Esophagus muscularis mucosa (tissue), 4 donors: ENCODE data around the gene SSRP1. TPM values are rescaled to one million over a fixed set of nuclear protein-coding genes. Genes with fewer than 3 reads are reported as not detected.

Experiments
- DNase-seq: peaks from one replicate; pipeline ENCODE4 v3.0.0-alpha.2; 2017; ENCODE audit errors: extremely low spot score
- H3K27ac ChIP-seq, 4 donors: fragments of 200-600 bp; sonication (generic); replicated peaks in 1 of 4; 1 replicate in 3 of 4; 2 replicates in 1 of 4; pipeline ENCODE4 v1.5.1; 2016 to 2019; ENCODE audit warnings: mild to moderate bottlenecking in 1 of 4
- H3K27me3 ChIP-seq, 4 donors: fragments of 200-600 bp; sonication (generic); one replicate each; pipeline versions ENCODE4 v1.5.1 to v1.6.0; 2016 to 2019
- H3K36me3 ChIP-seq, 4 donors: fragments of 200-600 bp; sonication (generic); one replicate each; pipeline ENCODE4 v1.5.1; 2016 to 2019
- H3K4me1 ChIP-seq, 4 donors: fragments of 200-600 bp; sonication (generic); one replicate each; pipeline ENCODE4 v1.5.1; 2016 to 2019
- H3K4me3 ChIP-seq, 4 donors: fragments of 200-600 bp; sonication (generic); 1 replicate in 2 of 4; 2 replicates in 2 of 4; pipeline ENCODE4 v1.5.1; 2016 to 2019; ENCODE audit warnings: mild to moderate bottlenecking in 4 of 4, moderate library complexity in 1 of 4
- H3K9me3 ChIP-seq, 4 donors: fragments of 200-600 bp; sonication (generic); 1 replicate in 3 of 4; 2 replicates in 1 of 4; pipeline ENCODE4 v1.5.1; 2016 to 2019
- EP300 ChIP-seq: sonication (generic); formaldehyde crosslinking; IDR thresholded peaks from one replicate; pipeline ENCODE4 v1.6.1; 2017; ENCODE audit warnings: antibody characterized with exemption
- POLR2A ChIP-seq: fragments of 450-650 bp; IDR thresholded peaks from one replicate; pipeline ENCODE4 v1.6.1; 2017; ENCODE audit warnings: antibody characterized with exemption, moderate library complexity, mild to moderate bottlenecking, low read depth
- POLR2AphosphoS5 ChIP-seq, 2 donors: sonication (generic); formaldehyde crosslinking; IDR thresholded peaks; one replicate each; pipeline ENCODE4 v1.6.1; 2017; ENCODE audit warnings: antibody characterized with exemption in 2 of 2
- WGBS: methylation state at CpG from one replicate; pipeline ENCODE4 v1.1.5; 2018; 5-methylcytosine and 5-hydroxymethylcytosine counted together
- intact Hi-C: fragments of 100-400 bp; cut with DNase I; formaldehyde crosslinking; loops from one replicate; pipeline ENCODE4 v1.15.1; 2023
- total RNA-seq, 4 donors: library from RNA; depleted of rRNA; stranded (reverse); fragments of >200 nt; gene quantifications; one replicate each; pipeline versions ENCODE4 v1.1.0 to v1.2.1, GENCODE V29; 2016
- TF ChIP-seq, protein P1 (sequence below), 3 experiments: fragments of 200-600 bp in 2 of 3; fragments of 450-650 bp in 1 of 3; sonication (generic) in 2 of 3; IDR thresholded peaks; one replicate each; pipeline ENCODE4 v1.5.1; 2017 to 2019; ENCODE audit warnings: antibody characterized with exemption in 3 of 3, mild to moderate bottlenecking in 2 of 3, moderate library complexity in 1 of 3

Gene SSRP1
- total RNA-seq, 4 donors from 2014 or later, result 74.6 to 101 (median 88.1) TPM

GRCh38 chr11:57360991-57361390 lies 25.3 kb upstream of the SSRP1 start:
- intact Hi-C loops, result no loop called here
- DNase-seq, result no peak
- Histone ChIP-seq H3K9me3 (no peaks in the 10 kb centered on the region), H3K4me1 (peaks cover 10 to 13% (median 12%) of the 10 kb centered on the region in 4 donors), H3K27ac (no peak overlapping the region), H3K4me3 (no peak overlapping the region), H3K27me3 (no peaks in the 10 kb centered on the region), H3K36me3 (no peaks in the 10 kb centered on the region)
- 91% methylated on average over 8 of the region's 8 CpGs for WGBS
- TF ChIP-seq EP300 (no peak), POLR2AphosphoS5 (IDR thresholded peaks at IDR 0.05) (no peak), POLR2A (no peak)
- TF ChIP-seq, protein P1, sequence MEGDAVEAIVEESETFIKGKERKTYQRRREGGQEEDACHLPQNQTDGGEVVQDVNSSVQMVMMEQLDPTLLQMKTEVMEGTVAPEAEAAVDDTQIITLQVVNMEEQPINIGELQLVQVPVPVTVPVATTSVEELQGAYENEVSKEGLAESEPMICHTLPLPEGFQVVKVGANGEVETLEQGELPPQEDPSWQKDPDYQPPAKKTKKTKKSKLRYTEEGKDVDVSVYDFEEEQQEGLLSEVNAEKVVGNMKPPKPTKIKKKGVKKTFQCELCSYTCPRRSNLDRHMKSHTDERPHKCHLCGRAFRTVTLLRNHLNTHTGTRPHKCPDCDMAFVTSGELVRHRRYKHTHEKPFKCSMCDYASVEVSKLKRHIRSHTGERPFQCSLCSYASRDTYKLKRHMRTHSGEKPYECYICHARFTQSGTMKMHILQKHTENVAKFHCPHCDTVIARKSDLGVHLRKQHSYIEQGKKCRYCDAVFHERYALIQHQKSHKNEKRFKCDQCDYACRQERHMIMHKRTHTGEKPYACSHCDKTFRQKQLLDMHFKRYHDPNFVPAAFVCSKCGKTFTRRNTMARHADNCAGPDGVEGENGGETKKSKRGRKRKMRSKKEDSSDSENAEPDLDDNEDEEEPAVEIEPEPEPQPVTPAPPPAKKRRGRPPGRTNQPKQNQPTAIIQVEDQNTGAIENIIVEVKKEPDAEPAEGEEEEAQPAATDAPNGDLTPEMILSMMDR (IDR thresholded peaks at IDR 0.05), result no peak

- intact Hi-C loops, result no loop called here
Observed at GRCh38 chr11:57359896-57360690, 24.4 kb upstream of the SSRP1 start.

GRCh38 chr11:57359396-57359795 lies 23.7 kb upstream of the SSRP1 start:
- Histone ChIP-seq H3K27ac (no peak overlapping the region), H3K4me1 (peaks cover 10 to 13% (median 12%) of the 10 kb centered on the region in 4 donors), H3K9me3 (no peaks in the 10 kb centered on the region), H3K36me3 (no peaks in the 10 kb centered on the region), H3K27me3 (no peaks in the 10 kb centered on the region), H3K4me3 (no peak overlapping the region)
- 87% methylated on average over 5 of the region's 5 CpGs for WGBS
- TF ChIP-seq POLR2A (no peak), POLR2AphosphoS5 (IDR thresholded peaks at IDR 0.05) (no peak), EP300 (no peak)
- TF ChIP-seq, protein P1 (IDR thresholded peaks at IDR 0.05), result no peak
- no peak for DNase-seq
- intact Hi-C loops, result no loop called here

More at GRCh38 chr11:57359896-57360690, 24.4 kb upstream of the SSRP1 start:
- Histone ChIP-seq H3K4me1 (peaks cover 10 to 13% (median 12%) of the 10 kb centered on the region in 4 donors), H3K27me3 (no peaks in the 10 kb centered on the region), H3K36me3 (no peaks in the 10 kb centered on the region), H3K4me3 (no peak overlapping the region), H3K27ac (no peak overlapping the region), H3K9me3 (no peaks in the 10 kb centered on the region)
- WGBS, result 92% methylated on average over 9 of the region's 9 CpGs
- no peak for DNase-seq
- TF ChIP-seq POLR2A (no peak), EP300 (no peak), POLR2AphosphoS5 (IDR thresholded peaks at IDR 0.05) (no peak)
- TF ChIP-seq, protein P1 (IDR thresholded peaks at IDR 0.05), result no peak

- no peaks in the 10 kb centered on the region for H3K9me3 ChIP-seq
- no peak for DNase-seq
- H3K36me3 ChIP-seq, result no peaks in the 10 kb centered on the region
- no peak overlapping the region for H3K27ac ChIP-seq
- intact Hi-C loops, result no loop called here
- H3K4me1 ChIP-seq, result peaks cover 11 to 13% (median 12%) of the 10 kb centered on the region in 4 donors
- no peak overlapping the region for H3K4me3 ChIP-seq
- TF ChIP-seq, protein P1 (IDR thresholded peaks at IDR 0.05), result no peak
- TF ChIP-seq POLR2A (no peak), POLR2AphosphoS5 (IDR thresholded peaks at IDR 0.05) (no peak), EP300 (no peak)
- WGBS, result 74% methylated on average over 7 of the region's 9 CpGs
- no peaks in the 10 kb centered on the region for H3K27me3 ChIP-seq
Observed at GRCh38 chr11:57358991-57359390, 23.3 kb upstream of the SSRP1 start.
